GM21526 (cell line): ENCODE measurements around the gene PKNOX1.
"Not testable (repeated sequence)": the region's sequence is repeated elsewhere in the genome, so short reads cannot be mapped to it uniquely, and the experiment has no call there.

Experiments
- ATAC-seq: cut with Tn5 transposase; IDR thresholded peaks from one replicate; pipeline ENCODE4 v1.9.1; 2021; ENCODE audit warnings: moderate library complexity; ENCODE audit not compliant: unreplicated experiment, low FRiP score

The PKNOX1 gene

GRCh38 chr21:42951193-42951592, 23.2 kb upstream of the PKNOX1 start:
- ATAC-seq, result not testable (repeated sequence)

GRCh38 chr21:42956824-42957630, 17.3 kb upstream of the PKNOX1 start:
- no peak for ATAC-seq

DNA sequence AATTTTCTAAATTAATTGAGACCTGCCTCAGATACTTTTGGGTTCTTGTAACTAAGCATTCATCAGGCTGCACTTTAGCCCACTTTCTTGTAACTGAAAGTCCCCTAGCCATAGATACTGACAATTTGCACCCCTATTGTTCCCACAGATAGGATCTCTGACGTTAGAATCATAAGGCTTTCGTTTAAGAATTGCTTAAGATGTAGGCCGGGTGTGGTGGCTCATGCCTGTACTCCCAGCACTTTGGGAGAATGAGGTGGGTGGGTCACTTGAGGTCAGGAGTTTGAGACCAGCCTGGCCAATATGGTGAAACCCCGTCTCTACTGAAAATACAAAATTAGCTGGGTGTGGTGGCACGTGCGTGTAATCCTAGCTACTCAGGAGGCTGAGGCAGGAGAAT, 16.2 kb upstream of the PKNOX1 start:
- ATAC-seq, result not testable (repeated sequence)

GRCh38 chr21:42959728-42960127, 14.6 kb upstream of the PKNOX1 start:
- no peak for ATAC-seq

DNA sequence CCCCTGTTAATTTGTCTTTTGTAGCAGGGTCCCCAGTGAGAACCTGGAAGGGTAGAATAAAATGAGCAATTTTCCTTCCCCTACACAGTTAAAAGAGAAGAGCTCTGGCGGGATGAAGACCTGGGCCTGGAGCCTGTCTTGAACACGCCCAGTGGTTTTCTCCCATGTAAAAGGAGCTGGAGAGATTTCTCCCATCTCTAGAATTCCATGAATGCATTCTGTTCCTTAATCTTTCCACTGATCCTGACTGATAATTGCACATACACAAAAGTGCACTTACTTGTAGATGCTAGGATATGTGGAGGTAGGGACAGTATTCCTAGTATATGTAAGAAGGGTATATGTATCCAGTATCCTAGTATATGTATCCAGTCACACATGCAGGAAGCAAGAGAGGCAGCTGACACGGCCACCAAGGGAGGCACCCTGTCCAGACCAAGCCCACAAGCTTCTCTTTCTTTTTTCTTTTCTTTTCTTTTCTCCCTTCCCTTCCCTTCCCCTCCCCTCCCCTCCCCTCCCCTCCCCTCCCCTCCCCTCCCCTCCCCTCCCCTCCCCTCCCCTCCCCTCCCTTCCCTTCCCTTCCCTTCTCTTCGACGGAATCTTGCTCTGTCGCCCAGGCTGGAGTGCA, 11.9 kb upstream of the PKNOX1 start:
- no peak for ATAC-seq

DNA sequence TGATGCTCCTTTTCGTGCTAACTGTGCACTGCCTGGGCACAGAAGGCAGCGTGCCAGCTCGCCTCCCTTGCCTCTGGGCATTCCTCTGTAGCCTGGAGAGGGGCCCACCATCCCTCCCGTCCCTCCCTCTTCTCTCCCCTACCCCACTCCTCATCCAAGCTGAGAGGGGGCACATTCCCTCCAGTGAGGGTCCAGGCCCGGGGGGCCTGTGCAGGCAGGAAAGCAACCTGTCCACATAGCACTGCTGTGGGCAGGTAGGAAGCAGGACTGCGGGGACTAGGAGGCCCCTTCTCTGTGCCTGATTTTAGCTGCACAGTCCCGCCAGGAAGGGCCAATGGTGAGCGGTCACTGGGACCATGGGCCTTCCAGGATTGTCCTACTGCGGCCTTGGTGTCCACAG, 10.3 kb upstream of the PKNOX1 start:
- no peak for ATAC-seq

DNA sequence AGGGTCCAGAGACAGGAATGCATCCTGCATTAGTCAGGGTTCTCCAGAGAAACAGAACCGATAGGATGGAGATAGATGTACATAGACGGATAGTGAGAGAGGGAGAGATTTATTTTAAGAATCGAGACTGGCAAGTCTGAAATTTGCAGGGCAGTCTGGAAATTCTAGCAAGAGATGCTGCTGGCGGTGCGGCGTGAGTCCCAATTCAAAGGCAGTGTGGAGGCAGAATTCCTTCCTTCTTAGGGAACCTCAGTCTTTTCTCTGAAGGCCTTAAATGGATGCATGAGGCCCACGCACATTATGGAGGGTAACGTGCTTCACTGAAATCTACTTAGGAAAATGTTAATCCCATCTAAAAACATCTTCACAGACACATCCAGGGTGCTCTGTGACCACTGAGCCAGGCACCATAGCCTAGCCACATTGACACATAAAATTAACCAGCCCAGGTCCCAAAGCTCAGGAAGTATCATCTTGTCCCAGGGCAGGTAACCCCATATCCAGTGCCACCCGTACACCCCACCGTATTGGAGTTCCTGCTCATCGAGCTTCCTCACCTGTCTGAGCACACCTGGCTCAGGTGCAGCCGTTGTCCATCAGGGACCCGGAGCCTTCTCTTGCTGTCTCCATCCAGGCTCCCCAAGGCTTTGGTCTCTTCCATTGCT, 9.7 kb upstream of the PKNOX1 start:
- ATAC-seq, result no peak

- no peak for ATAC-seq
Observed at GRCh38 chr21:42965211-42965560, 9.2 kb upstream of the PKNOX1 start.

DNA sequence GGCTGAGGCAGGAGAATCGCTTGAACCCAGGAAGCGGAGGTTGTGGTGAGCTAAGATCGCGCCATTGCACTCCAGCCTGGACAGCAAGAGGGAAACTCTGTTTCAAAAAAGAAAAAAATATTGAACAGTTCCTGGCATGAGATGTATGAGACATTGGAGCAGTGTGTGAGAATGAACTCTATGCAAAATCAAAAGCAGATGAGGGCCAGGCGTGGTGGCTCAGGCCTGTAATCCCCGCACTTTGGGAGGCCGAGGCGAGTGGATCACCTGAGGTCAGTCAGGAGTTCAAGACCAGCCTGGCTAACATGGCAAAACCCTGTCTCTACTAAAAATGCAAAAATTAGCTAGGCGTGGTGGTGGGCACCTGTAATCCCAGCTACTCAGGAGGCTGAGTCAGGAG, 6.7 kb upstream of the PKNOX1 start:
- ATAC-seq, result not testable (repeated sequence)

- no peak for ATAC-seq
Observed at GRCh38 chr21:42969193-42969600, 5.2 kb upstream of the PKNOX1 start.

DNA sequence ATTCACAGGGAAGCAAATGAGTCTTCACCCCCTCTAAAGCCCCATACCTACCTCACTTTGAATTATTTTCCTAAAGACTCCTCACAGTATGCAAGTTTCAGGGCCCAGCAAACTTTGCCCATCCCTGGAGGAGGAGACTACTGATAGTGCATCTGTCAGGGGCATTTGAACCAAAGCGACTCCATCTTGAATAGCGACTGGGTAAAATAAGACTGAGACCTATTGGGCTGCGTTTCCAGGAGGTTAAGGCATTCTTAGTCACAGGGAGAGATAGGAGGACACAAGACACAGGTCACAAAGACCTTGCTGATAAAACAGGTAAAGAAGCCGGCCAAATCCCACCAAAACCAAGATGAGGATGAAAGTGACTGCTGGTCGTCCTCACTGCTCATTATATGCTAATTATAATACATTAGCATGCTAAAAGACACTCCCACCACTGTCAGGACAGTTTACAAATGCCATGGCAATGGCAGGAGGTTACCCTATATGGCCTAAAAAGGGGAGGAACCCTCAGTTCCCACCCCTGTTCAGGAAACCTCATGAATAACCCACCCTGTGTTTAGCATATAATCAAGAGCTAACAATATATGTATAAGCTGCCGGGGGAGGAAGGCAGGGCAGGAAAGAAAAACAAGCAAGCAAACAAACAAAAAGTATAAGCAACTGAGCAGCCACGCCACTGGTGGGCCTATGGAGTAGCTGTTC, 3.3 kb upstream of the PKNOX1 start:
- no peak for ATAC-seq

- ATAC-seq, result no peak
Observed at GRCh38 chr21:42971897-42972275, 2.5 kb upstream of the PKNOX1 start.

- no peak for ATAC-seq
Observed at GRCh38 chr21:42973309-42973990, 912 bp upstream of the PKNOX1 start.

DNA sequence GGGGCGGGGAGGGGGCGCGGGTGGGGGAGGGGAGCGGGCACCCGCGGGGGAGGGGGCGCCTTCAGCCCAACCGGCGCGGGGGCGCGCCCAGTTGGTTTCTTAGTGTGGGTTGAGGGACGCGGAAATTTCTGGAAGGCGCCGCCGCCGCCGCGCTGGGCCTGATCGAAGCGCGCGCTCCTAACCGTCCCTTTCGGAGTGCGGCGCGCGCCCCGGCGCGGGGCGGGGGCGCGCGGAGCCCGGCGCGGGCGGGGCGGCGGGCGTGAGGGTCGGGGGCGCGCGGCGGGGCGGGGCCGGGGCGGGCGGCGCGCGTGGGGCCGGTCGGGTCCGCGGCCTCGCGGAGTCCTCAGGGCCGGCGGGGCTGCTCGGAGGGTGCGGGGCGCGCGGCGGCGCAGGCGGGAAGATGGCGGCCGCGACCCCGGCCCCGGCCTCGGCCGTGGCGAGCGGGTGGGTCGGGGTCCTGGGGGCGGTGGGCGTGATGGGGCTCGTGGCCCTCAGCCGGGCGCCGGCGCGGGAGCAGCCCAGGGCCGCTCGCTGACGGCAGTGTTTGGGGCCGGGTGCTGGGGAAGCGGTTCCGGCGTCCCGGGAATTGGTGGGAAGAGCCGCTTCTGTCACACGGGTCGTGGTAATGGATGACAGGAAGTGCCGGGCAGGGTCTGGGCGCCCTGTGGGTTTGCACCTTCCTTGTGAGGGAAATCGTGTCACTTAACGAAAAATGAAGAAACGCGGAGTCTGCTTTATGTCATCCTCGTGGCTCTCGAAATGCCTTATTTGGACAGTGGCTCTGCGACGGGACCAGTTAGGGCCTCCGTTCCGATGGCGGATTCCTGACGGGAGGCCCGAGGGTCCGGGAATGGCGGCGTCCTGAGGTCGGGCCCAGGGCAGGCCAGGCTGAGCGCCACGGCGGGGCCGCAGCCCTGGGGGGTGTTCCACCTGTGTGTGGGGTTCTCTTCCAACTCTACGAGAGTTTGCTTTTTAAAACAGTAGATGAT, 764 bp downstream of the PKNOX1 start:
- ATAC-seq, result peak; percentile 23

DNA sequence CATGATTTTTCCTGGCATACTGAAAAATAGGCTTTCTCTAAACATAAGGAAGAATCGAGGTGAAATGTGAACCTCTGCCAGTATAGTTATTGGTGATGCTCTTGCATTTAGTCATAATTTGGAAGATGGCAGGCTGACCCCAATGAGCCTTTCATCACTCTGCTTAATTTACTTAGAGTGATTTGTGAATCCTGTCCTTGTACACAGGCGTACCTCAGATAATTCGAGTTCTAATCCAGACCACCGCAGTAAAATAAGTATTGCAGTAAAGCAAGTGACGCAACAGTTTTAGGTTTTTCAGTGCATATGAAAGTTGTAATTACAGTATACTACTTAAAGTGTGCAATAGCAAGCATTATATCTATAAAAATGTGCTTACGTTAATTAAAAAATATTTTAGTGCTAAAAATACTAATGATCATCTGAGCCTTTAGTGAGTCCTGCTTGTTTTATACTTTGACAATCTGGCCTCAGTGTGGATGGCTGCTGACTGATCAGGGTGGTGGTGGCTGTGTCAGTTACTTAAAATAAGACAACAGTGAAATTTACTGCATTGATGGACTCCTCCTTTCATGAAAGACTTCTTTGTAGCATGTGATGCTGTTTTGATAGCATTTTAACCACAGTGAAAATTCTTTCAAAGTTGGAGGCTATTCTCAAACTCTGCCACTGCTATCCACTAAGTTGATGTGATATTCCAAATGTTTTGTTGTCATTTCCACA, 1.7 kb downstream of the PKNOX1 start:
- ATAC-seq, result no peak

GRCh38 chr21:42980312-42981213, 6.2 kb downstream of the PKNOX1 start:
- no peak for ATAC-seq

DNA sequence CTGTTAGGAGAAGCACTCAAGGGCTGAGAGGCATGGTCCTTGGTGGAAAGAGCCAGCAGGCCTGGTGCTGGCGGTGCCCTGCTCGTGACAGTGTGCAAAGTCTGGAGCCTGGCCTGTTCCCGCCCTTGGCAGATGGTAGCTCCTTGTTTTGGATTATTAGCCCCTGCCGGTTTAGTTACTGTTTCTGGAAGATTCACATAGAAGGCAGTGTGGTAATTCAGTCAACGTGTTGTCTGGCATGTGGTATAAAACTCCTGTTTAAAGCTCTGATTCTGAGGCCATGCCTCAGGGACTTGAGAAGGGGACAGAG, 6.8 kb downstream of the PKNOX1 start:
- no peak for ATAC-seq

- no peak for ATAC-seq
Observed at GRCh38 chr21:42981862-42982261, 7.5 kb downstream of the PKNOX1 start.
